Activated T-helper 1 cell treated with anti-CD3 and anti-CD28 coated beads, Interleukin-2, amount 50 U/mL, for 16 hours (primary cell): Measurements from ENCODE around the gene ATP6V1A.
"Not testable (repeated sequence)": the region's sequence is repeated elsewhere in the genome, so short reads cannot be mapped to it uniquely, and the experiment has no call there.

Experiments used
- DNase-seq, 2 donors: peaks; one replicate each; pipeline ENCODE4 v3.0.0-alpha.2; 2020; ENCODE audit warnings: low read depth in 1 of 2, low spot score in 1 of 2

Gene ATP6V1A

DNA sequence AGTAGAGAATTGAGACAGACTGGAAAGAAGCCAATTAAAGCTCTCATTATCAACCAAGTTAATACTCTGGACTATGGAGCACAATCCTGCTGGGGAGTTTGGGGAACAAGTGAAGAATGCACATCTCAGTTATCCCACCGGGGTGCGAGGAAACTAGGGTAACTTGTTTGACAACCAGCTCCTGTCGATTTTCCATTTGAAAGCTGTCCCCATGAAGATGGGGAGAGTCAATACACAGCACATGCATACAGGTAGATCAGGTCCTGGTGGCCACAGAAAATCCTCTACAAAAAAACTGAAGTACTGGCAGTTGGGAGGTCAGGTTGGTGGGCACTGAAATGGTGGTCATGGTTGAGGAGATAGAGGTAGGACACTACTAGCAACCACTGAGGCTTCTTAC, 66.0 kb downstream of the ATP6V1A start:
- no peak for DNase-seq

GRCh38 chr3:113819866-113820265, 73.0 kb downstream of the ATP6V1A start:
- DNase-seq = no peak

GRCh38 chr3:113825090-113825489, 78.3 kb downstream of the ATP6V1A start:
- DNase-seq = no peak

DNA sequence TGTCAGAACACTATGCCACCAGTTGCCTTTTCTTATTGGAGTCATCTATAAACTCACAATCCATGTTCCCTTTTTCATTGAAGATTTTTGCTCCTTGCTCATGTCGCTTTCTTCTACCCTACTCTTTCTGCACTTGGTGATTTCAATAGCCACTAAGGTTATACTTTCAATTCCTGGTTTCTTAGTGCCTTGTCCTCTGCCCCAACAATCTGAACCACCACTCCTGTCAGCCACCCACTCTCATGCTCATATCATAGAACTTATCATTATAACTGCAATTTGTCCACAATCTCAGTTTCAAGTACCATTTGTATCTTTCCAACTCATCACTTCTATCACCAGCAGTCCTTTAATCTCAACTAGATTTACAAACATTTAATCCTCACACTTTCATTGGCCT, 81.8 kb downstream of the ATP6V1A start:
- no peak for DNase-seq

GRCh38 chr3:113829576-113830354, 82.9 kb downstream of the ATP6V1A start:
- no peak for DNase-seq

DNA sequence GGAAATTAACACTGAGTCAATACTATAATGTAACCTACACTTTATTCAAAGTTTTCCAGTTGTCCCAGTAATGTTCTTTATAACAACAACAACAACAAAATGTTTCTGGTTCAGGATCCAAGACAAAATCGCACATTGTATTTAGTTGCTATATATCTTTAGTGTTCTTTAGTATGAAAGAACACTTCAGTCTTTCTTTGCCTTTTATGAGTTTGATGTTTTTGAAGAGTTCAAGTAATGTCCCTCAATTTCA, 84.2 kb downstream of the ATP6V1A start:
- no peak for DNase-seq

GRCh38 chr3:113832477-113833164, 85.8 kb downstream of the ATP6V1A start:
- DNase-seq = no peak

- no peak for DNase-seq
These were observed 88.1 kb downstream of the ATP6V1A start for GRCh38 chr3:113834983-113835382.

GRCh38 chr3:113838631-113839209, 91.9 kb downstream of the ATP6V1A start, which contains the start of gene GRAMD1C:
TSS of gene GRAMD1C (plus strand) at chr3:113838788. CDS start at chr3:113838910, 122 bp downstream.
- DNase-seq = peak; percentile 65 to 78

DNA sequence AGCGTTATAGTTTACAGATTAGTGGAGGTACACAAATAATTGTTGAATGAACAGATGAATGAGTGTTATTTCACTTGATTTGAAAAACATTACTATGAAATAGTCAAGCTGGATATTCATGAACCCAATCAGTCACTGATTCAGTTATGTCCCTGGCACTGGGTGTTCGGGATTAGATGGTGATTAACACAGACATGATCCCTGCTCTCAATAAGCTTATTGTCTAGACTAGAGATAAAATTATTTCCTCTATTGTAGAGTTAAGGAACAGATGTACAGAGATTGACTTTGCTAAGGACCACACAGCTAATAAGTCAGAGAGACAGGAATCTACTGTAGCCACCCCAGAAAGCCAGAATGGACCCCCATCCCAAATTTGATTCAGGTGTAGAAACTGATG, 92.7 kb downstream of the ATP6V1A start:
- no peak for DNase-seq

DNA sequence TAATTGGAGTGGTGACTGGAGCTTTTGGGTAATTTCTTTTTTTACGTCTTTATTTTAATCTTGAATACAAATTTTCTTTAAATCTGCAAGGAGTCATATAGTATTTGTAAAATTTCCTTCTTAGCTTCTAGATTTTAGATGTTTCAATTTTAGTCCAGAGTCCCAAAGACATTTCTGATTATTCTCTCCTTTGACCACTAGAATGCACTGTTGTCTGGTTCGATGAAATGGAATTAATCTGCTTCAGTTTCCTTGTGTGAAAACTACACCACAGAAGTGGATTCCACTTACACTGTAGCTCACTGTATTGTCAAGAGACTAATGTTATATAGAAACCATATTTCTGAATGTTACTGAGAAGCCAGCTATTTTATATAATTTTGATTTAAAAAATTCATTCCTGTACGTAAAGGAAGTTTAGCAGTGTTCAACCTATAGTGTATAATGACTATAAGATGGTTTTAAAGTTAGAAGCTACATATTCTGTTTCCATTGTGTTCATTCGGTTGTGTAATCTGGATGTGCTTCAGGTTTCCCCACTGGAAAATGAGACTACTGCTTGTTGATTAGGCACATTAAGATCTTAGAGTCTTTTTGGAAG, 97.9 kb downstream of the ATP6V1A start:
- no peak for DNase-seq

DNA sequence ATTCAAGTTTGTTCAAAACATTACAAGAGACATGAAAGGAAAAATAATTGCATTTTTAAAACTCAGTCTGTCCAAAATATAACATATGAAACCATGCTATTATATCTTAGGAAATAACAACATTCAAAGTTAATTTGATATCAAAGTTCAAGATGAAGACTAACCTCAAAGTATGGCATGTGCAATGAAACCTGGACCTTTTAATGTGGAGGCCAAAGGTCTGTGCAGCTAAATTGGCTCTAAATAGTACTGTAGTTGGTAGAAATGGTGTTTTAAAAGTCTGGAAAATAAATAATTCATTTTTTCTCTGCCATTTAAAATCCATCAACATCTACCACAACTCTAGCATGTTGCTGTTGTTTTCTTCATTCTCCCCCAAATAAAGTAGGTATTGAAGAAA, 100.4 kb downstream of the ATP6V1A start:
- no peak for DNase-seq

- DNase-seq = no peak
These were observed 101.0 kb downstream of the ATP6V1A start for GRCh38 chr3:113847664-113848461.

DNA sequence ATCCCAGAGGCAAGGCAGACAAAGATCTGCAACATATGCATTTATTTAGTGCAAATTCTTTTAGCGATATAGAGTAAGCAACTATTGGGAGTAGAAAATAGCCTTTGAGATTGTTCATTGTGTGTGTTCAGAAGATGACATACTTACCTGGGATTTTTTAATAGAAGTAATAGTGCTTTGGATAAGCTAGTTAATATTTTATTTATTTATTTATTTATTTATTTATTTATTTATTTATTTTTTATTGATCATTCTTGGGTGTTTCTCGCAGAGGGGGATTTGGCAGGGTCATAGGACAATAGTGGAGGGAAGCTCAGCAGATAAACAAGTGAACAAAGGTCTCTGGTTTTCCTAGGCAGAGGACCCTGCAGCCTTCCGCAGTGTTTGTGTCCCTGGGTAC, 102.2 kb downstream of the ATP6V1A start:
- not testable (repeated sequence) for DNase-seq

DNA sequence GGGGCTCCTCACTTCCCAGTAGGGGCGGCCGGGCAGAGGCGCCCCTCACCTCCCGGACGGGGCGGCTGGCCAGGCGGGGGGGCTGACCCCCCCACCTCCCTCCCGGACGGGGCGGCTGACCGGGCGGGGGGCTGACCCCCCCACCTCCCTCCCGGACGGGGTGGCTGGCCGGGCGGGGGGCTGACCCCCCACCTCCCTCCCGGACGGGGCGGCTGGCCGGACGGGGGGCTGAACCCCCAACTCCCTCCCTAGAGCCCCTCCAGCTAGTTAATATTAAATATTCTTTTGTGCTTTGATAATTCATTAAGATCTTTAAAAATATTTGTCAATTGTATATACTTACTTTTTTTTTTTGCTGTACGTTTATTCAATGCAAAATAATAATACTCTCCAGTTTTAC, 103.0 kb downstream of the ATP6V1A start:
- not testable (repeated sequence) for DNase-seq

DNA sequence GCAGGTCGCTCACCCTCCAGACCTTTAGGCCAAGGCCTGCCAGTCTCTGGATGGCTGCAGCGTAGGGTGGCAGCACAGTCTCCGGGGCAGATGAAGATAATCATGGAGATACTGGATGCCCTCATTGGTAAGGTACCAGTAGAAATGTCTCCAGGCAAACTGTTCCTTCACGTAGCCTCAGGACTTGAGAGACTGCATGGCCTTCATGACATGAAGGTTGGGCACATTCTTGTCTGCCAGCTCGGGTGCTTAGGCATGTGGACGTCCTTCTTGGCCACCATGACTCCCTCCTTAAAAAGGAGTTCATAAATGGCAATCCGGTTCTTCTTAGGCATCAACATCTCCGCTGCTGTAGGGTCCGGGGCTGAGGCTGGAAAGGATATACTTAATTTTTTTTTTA, 103.6 kb downstream of the ATP6V1A start:
- not testable (repeated sequence) for DNase-seq

DNA sequence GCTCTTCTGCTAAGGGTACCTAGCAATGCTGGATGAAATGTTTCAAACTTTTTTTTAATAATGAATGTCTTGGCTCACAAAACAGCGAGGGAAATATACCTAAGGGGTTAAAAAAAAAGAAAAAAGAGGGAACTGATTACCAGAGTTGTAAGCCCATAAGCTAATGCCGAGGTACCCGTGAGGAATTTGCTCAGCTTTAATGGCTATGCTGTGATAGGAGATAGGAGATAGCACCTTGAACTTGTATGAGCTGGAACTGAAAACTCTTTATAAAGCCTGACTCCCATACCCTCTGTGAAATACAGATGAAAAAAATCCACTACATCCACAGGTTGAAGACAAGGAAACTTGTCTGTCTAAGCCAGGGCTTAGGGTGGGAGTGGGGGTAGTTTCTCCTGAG, 105.7 kb downstream of the ATP6V1A start:
- no peak for DNase-seq
